HepG2 (cell line): ENCODE data around the gene FAM177B. TPM values are rescaled to one million over a fixed set of nuclear protein-coding genes. Genes with fewer than 3 reads are reported as not detected.
A peak's percentile ranks its signal among the peaks of the same experiment; 100 is the strongest.

Experiments used
- ATAC-seq: fragments of 200-7000 bp; cut with Tn5 transposase; 3 replicates; pipeline ENCODE4 v1.9.1; 2020; ENCODE audit warnings: mild to moderate bottlenecking, moderate library complexity
- BruUV-seq: library from RNA; stranded (reverse); fragments of 400-500 nt; replicated peaks from 2 replicates; lab custom pipeline; 2021; lab: Mats Ljungman, UMichigan
- CTCF ChIA-PET: fragments of 300-600 bp; formaldehyde crosslinking; extraction: SDS; loops from one replicate; lab custom pipeline; 2021; ENCODE audit warnings: low total read pairs, inconsistent platforms, low intra/inter-chr PET ratio; lab: Yijun Ruan, JAX
- POLR2A ChIA-PET: fragments of 350-600 bp; sonication (Branson Sonifier 250); formaldehyde crosslinking; loops from one replicate; lab custom pipeline; 2020; ENCODE audit warnings: antibody characterized with exemption, inconsistent platforms; lab: Yijun Ruan, JAX
- DNase-seq: peaks from one replicate; pipeline ENCODE4 v3.0.0-alpha.2; 2015; ENCODE audit warnings: low spot score
- FAIRE-seq: peaks from 3 replicates; lab custom pipeline; 2011; peaks lifted over from hg19 to GRCh38; lab: Jason Lieb, UNC
- H2AFZ ChIP-seq: one replicate; pipeline ENCODE4 v1.6.1; 2011; ENCODE audit warnings: low read length, inconsistent platforms
- H3K27ac ChIP-seq: fragments of 300-600 bp; 3 replicates; pipeline ENCODE4 v1.8.0; 2011; ENCODE audit warnings: mixed run types, mild to moderate bottlenecking, mixed read lengths, low read length, inconsistent platforms; ENCODE audit not compliant: insufficient read depth; ENCODE audit errors: extremely low read length
- H3K27me3 ChIP-seq, 2 experiments: fragments of 200-600 bp in 1 of 2; 2 replicates in 1 of 2; 3 replicates in 1 of 2; pipeline versions ENCODE4 v1.6.0 to v1.8.0; 2011; ENCODE audit warnings: low read length in 2 of 2, mild to moderate bottlenecking in 2 of 2, moderate library complexity in 2 of 2, inconsistent platforms in 1 of 2; ENCODE audit not compliant: insufficient read depth in 2 of 2, control insufficient read depth in 1 of 2
- H3K36me3 ChIP-seq, 2 experiments: fragments of 200-600 bp in 1 of 2; replicated peaks in 1 of 2; 2 replicates in 1 of 2; 3 replicates in 1 of 2; pipeline versions ENCODE4 v1.5.1 to v1.8.0; 2011; ENCODE audit warnings: low read length in 2 of 2, inconsistent platforms in 1 of 2; ENCODE audit not compliant: insufficient read depth in 2 of 2, control insufficient read depth in 1 of 2
- H3K4me1 ChIP-seq: 2 replicates; pipeline ENCODE4 v1.5.1; 2012; ENCODE audit warnings: low read length, inconsistent platforms; ENCODE audit not compliant: insufficient read depth
- H3K4me2 ChIP-seq: 2 replicates; pipeline ENCODE4 v1.6.0; 2011; ENCODE audit warnings: low read depth, low read length, inconsistent platforms
- H3K4me3 ChIP-seq, 3 experiments: fragments of 200-600 bp in 1 of 3; sonication (generic), shearing (Covaris generic) in 1 of 3; replicated peaks in 1 of 3; 2 replicates each; pipeline ENCODE4 v1.5.1; 2011 to 2016; ENCODE audit warnings: low read length in 3 of 3, inconsistent platforms in 2 of 3, low read depth in 2 of 3, mild to moderate bottlenecking in 2 of 3, control low read depth in 1 of 3, mixed read lengths in 1 of 3; ENCODE audit not compliant: insufficient read depth in 1 of 3
- H3K79me2 ChIP-seq: one replicate; pipeline ENCODE4 v1.6.1; 2011; ENCODE audit warnings: low read length, inconsistent platforms; ENCODE audit not compliant: insufficient read depth
- H3K9ac ChIP-seq: 2 replicates; pipeline ENCODE4 v1.6.0; 2011; ENCODE audit warnings: mild to moderate bottlenecking, low read depth, low read length, inconsistent platforms; ENCODE audit not compliant: insufficient read depth
- H3K9me3 ChIP-seq: 2 replicates; pipeline ENCODE4 v1.5.1; 2012; ENCODE audit warnings: mild to moderate bottlenecking, low read length
- H4K20me1 ChIP-seq: 2 replicates; pipeline ENCODE4 v1.6.0; 2011; ENCODE audit warnings: inconsistent platforms, mild to moderate bottlenecking, low read length, moderate library complexity; ENCODE audit not compliant: insufficient read depth
- CENPT ChIP-seq: sonication (generic); formaldehyde crosslinking; IDR thresholded peaks from 2 replicates; pipeline ENCODE4 v1.8.0; 2022; ENCODE audit warnings: low read depth, mild to moderate bottlenecking, moderate library complexity, missing genetic modification reagents
- NFIB ChIP-seq: sonication (generic); formaldehyde crosslinking; IDR thresholded peaks from 2 replicates; pipeline ENCODE4 v1.9.0; 2021; ENCODE audit warnings: missing genetic modification reagents, mild to moderate bottlenecking, borderline replicate concordance
- SALL1 ChIP-seq: sonication (generic); formaldehyde crosslinking; IDR thresholded peaks from 2 replicates; pipeline ENCODE4 v1.8.0; 2022; ENCODE audit warnings: mild to moderate bottlenecking, missing genetic modification reagents
- SMARCE1 ChIP-seq: fragments of 450-650 bp; IDR thresholded peaks from 2 replicates; pipeline ENCODE4 v1.6.1; 2017; ENCODE audit warnings: borderline replicate concordance
- ZFP36L1 ChIP-seq: sonication (generic); formaldehyde crosslinking; IDR thresholded peaks from 2 replicates; pipeline ENCODE4 v1.8.0; 2022; ENCODE audit warnings: mild to moderate bottlenecking, missing genetic modification reagents, moderate library complexity
- WGBS: methylation state at CpG from one replicate; pipeline ENCODE4 v1.1.6; 2017; ENCODE audit warnings: low lambda C conversion rate; 5-methylcytosine and 5-hydroxymethylcytosine counted together
- in situ Hi-C: cut with HindIII; loops from 2 replicates; pipeline ENCODE4 v1.10.0; 2017; ENCODE audit warnings: low pct_unique_long_range_greater_than_20kb; ENCODE audit not compliant: extremely low pct_ligation_motif_present
- intact Hi-C: fragments of 100-400 bp; cut with micrococcal nuclease; formaldehyde crosslinking; loops from one replicate; pipeline ENCODE4 v1.10.0; 2022; ENCODE audit not compliant: unreplicated experiment
- polyA plus RNA-seq, 8 experiments: library from polyadenylated mRNA; depleted of rRNA in 3 of 8; stranded (reverse) in 7 of 8; unstranded in 1 of 8; fragments of >200 nt; fragmentation: Illumina TruSeq in 4 of 8; extraction: Trizol in 4 of 8; gene quantifications; 2 replicates each; pipeline versions ENCODE4 v1.2.1 to v1.2.3, GENCODE V29; 2011 to 2016; ENCODE audit warnings: low read depth in 4 of 8, missing spikeins in 1 of 8, mixed read lengths in 1 of 8; ENCODE audit not compliant: insufficient read depth in 1 of 8
- total RNA-seq, 5 experiments: library from RNA; depleted of rRNA; stranded (reverse); fragments of >200 nt; fragmentation: Illumina TruSeq; extraction: Trizol; gene quantifications; 2 replicates each; pipeline ENCODE4 v1.2.3, GENCODE V29; 2016; ENCODE audit warnings: low read depth in 1 of 5
- TF ChIP-seq, protein P1 (sequence below): IDR thresholded peaks from 2 replicates; pipeline ENCODE4 v1.6.1; 2012; ENCODE audit warnings: inconsistent platforms
- TF ChIP-seq, protein P2 (sequence below): sonication (generic); formaldehyde crosslinking; IDR thresholded peaks from 2 replicates; pipeline ENCODE4 v1.9.0; 2021; ENCODE audit warnings: missing genetic modification reagents, mild to moderate bottlenecking, borderline replicate concordance
- TF ChIP-seq, protein P3 (sequence below), 2 experiments: fragments of 450-650 bp in 1 of 2; sonication (generic) in 1 of 2; formaldehyde crosslinking in 1 of 2; IDR thresholded peaks; 2 replicates each; pipeline versions ENCODE4 v1.6.1 to v1.8.0; 2016 to 2022; ENCODE audit warnings: antibody characterized with exemption in 1 of 2, mild to moderate bottlenecking in 1 of 2, missing genetic modification reagents in 1 of 2

The FAM177B gene
- total and polyA plus RNA-seq, 2 of the 13 experiments (the other 11 are each of a cell fraction or from before 2014, with no cell fraction given): 0.05 TPM; not detected in 1

DNA sequence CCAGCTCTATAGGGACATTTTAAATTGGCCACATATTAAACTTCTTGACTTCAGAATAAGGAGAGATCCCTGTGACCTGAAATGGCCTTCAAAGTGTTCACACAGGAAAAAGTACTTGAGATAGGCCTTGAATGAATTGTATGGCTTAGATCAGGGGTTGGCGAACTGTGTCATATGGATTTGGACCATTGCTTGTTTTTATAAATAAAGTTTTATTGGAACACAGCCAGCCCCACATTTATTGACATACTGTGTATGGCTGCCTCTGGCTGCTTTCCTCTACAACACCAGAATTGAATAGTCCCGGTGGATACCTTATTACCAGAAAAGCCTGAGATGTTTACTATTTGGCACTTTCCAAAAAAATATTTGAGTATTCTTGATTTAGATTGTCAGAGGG, 20.6 kb upstream of the FAM177B start:
- H3K27me3 ChIP-seq: no peaks in the 10 kb centered on the region; a peak in 2 of 5 replicates
- DNase-seq (no peak), ATAC-seq (no peak), FAIRE-seq (no peak)
- in situ Hi-C loops: loop anchor here (10.0 kb wide), 1 partner anchor 252 kb away; no protein-coding TSS in a partner anchor
- H3K9ac ChIP-seq: no peak overlapping the region
- ChIA-PET CTCF (no interaction called here), POLR2A (no interaction called here)
- no TSS peak for BruUV-seq
- H3K9me3 ChIP-seq: no peaks in the 10 kb centered on the region
- H3K79me2 ChIP-seq: peaks cover 11% of the 10 kb centered on the region
- H3K4me2 ChIP-seq: no peak overlapping the region
- H3K4me1 ChIP-seq: peaks cover 7% of the 10 kb centered on the region; the same call in 1 of the 2 replicates
- H3K27ac ChIP-seq: no peak overlapping the region
- TF ChIP-seq, protein P1, sequence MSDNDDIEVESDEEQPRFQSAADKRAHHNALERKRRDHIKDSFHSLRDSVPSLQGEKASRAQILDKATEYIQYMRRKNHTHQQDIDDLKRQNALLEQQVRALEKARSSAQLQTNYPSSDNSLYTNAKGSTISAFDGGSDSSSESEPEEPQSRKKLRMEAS: no peak
- TF ChIP-seq ZFP36L1 (CRISPR knock-in tag): no peak
- TF ChIP-seq CENPT (CRISPR knock-in tag): no peak
- TF ChIP-seq, protein P2, sequence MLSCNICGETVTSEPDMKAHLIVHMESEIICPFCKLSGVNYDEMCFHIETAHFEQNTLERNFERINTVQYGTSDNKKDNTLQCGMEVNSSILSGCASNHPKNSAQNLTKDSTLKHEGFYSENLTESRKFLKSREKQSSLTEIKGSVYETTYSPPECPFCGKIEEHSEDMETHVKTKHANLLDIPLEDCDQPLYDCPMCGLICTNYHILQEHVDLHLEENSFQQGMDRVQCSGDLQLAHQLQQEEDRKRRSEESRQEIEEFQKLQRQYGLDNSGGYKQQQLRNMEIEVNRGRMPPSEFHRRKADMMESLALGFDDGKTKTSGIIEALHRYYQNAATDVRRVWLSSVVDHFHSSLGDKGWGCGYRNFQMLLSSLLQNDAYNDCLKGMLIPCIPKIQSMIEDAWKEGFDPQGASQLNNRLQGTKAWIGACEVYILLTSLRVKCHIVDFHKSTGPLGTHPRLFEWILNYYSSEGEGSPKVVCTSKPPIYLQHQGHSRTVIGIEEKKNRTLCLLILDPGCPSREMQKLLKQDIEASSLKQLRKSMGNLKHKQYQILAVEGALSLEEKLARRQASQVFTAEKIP (CRISPR knock-in tag): no peak
- no peak for TF ChIP-seq SALL1 (CRISPR knock-in tag)
- no peak for TF ChIP-seq NFIB (CRISPR knock-in tag)
- TF ChIP-seq, protein P3, sequence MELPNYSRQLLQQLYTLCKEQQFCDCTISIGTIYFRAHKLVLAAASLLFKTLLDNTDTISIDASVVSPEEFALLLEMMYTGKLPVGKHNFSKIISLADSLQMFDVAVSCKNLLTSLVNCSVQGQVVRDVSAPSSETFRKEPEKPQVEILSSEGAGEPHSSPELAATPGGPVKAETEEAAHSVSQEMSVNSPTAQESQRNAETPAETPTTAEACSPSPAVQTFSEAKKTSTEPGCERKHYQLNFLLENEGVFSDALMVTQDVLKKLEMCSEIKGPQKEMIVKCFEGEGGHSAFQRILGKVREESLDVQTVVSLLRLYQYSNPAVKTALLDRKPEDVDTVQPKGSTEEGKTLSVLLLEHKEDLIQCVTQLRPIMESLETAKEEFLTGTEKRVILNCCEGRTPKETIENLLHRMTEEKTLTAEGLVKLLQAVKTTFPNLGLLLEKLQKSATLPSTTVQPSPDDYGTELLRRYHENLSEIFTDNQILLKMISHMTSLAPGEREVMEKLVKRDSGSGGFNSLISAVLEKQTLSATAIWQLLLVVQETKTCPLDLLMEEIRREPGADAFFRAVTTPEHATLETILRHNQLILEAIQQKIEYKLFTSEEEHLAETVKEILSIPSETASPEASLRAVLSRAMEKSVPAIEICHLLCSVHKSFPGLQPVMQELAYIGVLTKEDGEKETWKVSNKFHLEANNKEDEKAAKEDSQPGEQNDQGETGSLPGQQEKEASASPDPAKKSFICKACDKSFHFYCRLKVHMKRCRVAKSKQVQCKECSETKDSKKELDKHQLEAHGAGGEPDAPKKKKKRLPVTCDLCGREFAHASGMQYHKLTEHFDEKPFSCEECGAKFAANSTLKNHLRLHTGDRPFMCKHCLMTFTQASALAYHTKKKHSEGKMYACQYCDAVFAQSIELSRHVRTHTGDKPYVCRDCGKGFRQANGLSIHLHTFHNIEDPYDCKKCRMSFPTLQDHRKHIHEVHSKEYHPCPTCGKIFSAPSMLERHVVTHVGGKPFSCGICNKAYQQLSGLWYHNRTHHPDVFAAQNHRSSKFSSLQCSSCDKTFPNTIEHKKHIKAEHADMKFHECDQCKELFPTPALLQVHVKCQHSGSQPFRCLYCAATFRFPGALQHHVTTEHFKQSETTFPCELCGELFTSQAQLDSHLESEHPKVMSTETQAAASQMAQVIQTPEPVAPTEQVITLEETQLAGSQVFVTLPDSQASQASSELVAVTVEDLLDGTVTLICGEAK (IDR thresholded peaks at IDR 0.05): no peak
- TF ChIP-seq, protein P3 (CRISPR knock-in tag; IDR thresholded peaks at IDR 0.05): peak; percentile 89
- no peak for TF ChIP-seq SMARCE1
- no peak overlapping the region for H3K4me3 ChIP-seq
- no peaks in the 10 kb centered on the region for H4K20me1 ChIP-seq
- intact Hi-C loops: no loop called here
- no peak overlapping the region for H2AFZ ChIP-seq
- WGBS: 100% methylated on average over 2 of the region's 2 CpGs
- H3K36me3 ChIP-seq: peaks cover 7 to 30% of the 10 kb centered on the region in 2 experiments; a peak in 4 of 5 replicates
